Stomach (tissue), 9 donors: Measurements from ENCODE around the gene DNAH17. TPM values are rescaled to one million over a fixed set of nuclear protein-coding genes. Genes with fewer than 3 reads are reported as not detected.

Source experiments
- DNase-seq, 2 donors: peaks; one replicate each; pipeline versions ENCODE4 v3.0.0 to v3.0.0-alpha.2; 2013 to 2019
- H3K27ac ChIP-seq, 5 donors: fragments of 200-600 bp in 4 of 5; sonication (generic) in 4 of 5; one replicate each; pipeline ENCODE4 v1.5.1; 2013 to 2019; ENCODE audit warnings: mild to moderate bottlenecking in 1 of 5, moderate library complexity in 1 of 5
- H3K27me3 ChIP-seq, 3 donors: fragments of 200-600 bp; sonication (generic); one replicate each; pipeline ENCODE4 v1.5.1; 2017 to 2019; ENCODE audit warnings: mixed run types in 1 of 3
- H3K36me3 ChIP-seq, 4 donors: fragments of 200-600 bp; sonication (generic); 1 replicate in 3 of 4; 2 replicates in 1 of 4; pipeline ENCODE4 v1.5.1; 2016 to 2019
- H3K4me1 ChIP-seq, 4 donors: fragments of 200-600 bp; sonication (generic); one replicate each; pipeline ENCODE4 v1.5.1; 2016 to 2019
- H3K4me3 ChIP-seq, 4 donors: fragments of 200-600 bp; sonication (generic) in 3 of 4; one replicate each; pipeline ENCODE4 v1.5.1; 2016 to 2019; ENCODE audit warnings: mild to moderate bottlenecking in 1 of 4
- H3K9me3 ChIP-seq, 4 donors: fragments of 200-600 bp; sonication (generic); one replicate each; pipeline ENCODE4 v1.5.1; 2016 to 2019
- CTCF ChIP-seq, 7 experiments: fragments of 450-650 bp in 4 of 7; fragments of 200-600 bp in 3 of 7; sonication (generic) in 3 of 7; IDR thresholded peaks; one replicate each; pipeline ENCODE4 v1.5.1; 2016 to 2019; ENCODE audit warnings: antibody characterized with exemption in 7 of 7, control low read depth in 2 of 7, mild to moderate bottlenecking in 1 of 7
- EP300 ChIP-seq: sonication (generic); formaldehyde crosslinking; IDR thresholded peaks from one replicate; pipeline ENCODE4 v1.6.1; 2017; ENCODE audit warnings: antibody characterized with exemption
- POLR2A ChIP-seq, 4 donors: fragments of 450-650 bp; IDR thresholded peaks; one replicate each; pipeline ENCODE4 v1.6.1; 2016; ENCODE audit warnings: antibody characterized with exemption in 4 of 4, control low read depth in 2 of 4, mild to moderate bottlenecking in 1 of 4, moderate library complexity in 1 of 4
- POLR2AphosphoS5 ChIP-seq, 3 donors: sonication (generic); formaldehyde crosslinking; IDR thresholded peaks; one replicate each; pipeline ENCODE4 v1.6.1; 2016; ENCODE audit warnings: antibody characterized with exemption in 3 of 3
- WGBS, 5 donors: extraction: QIAGEN DNeasy Blood & Tissue Kit in 3 of 5; methylation state at CpG; one replicate each; pipeline versions ENCODE4 v1.1.5 to v1.1.7; 2013 to 2018; 5-methylcytosine and 5-hydroxymethylcytosine counted together
- intact Hi-C: fragments of 100-400 bp; cut with DNase I; formaldehyde crosslinking; loops from one replicate; pipeline ENCODE4 v1.15.1; 2023; ENCODE audit warnings: low total_unique reads
- polyA plus RNA-seq, 3 donors: library from polyadenylated mRNA; stranded (reverse); fragments of 200-250 nt; gene quantifications; one replicate each; pipeline ENCODE4 v1.2.3, GENCODE V29; 2013
- total RNA-seq, 5 donors: library from RNA; depleted of rRNA; stranded (reverse); fragments of >200 nt; gene quantifications; one replicate each; pipeline versions ENCODE4 v1.1.0 to v1.2.3, GENCODE V29; 2014 to 2016
- donor health status: healthy with polysubstance abuse.
- donor health status: Bipolar disorder and iron deficiency.
- donor health status: healthy.

DNAH17 gene
- total and polyA plus RNA-seq, 8 donors: 0.03 to 2.4 (median 0.45) TPM; not detected in 5

GRCh38 chr17:78583091-78583490 is 5.9 kb upstream of the DNAH17 start:
- no peak overlapping the region for H3K27ac ChIP-seq
- no peaks in the 10 kb centered on the region for H3K9me3 ChIP-seq
- TF ChIP-seq POLR2AphosphoS5 (IDR thresholded peaks at IDR 0.05) (no peak), POLR2A (IDR thresholded peaks at IDR 0.05) (no peak), CTCF (IDR thresholded peaks at IDR 0.05) (no peak), EP300 (no peak)
- intact Hi-C loops: no loop called here
- H3K4me3 ChIP-seq: no peak overlapping the region
- 38 to 54% (median 47%) methylated on average over 4 of the region's 4 CpGs for WGBS, 5 donors
- peaks cover 0 to 9% (median 0%) of the 10 kb centered on the region in 3 donors for H3K27me3 ChIP-seq
- H3K4me1 ChIP-seq: no peaks in the 10 kb centered on the region
- H3K36me3 ChIP-seq: no peaks in the 10 kb centered on the region
- no peak for DNase-seq

DNA sequence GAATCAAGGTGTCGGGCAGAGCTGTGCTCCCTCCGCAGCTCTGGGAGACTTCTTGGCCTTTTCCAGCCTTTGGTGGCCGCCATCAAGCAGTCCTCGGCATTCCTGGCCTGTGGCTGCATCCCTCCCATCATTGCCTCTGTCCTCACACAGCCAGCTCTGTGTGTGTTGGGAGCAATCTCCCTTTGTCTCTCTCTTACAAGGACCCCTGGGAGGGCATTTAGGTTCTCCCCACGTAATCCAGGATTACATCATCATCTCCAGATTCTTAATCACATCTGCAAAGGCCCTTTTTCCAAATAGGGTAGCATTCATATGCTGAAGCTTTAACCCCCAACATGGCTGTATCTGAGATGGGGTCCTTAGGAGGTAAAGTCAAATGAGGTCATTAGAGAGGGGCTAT is 4.1 kb upstream of the DNAH17 start:
- TF ChIP-seq CTCF (IDR thresholded peaks at IDR 0.05): no peak
- TF ChIP-seq EP300: no peak
- TF ChIP-seq POLR2A (IDR thresholded peaks at IDR 0.05): no peak
- TF ChIP-seq POLR2AphosphoS5 (IDR thresholded peaks at IDR 0.05): no peak
- H3K4me1 ChIP-seq: no peaks in the 10 kb centered on the region
- no peaks in the 10 kb centered on the region for H3K36me3 ChIP-seq
- intact Hi-C loops: no loop called here
- H3K27me3 ChIP-seq: peaks cover 0 to 3% (median 0%) of the 10 kb centered on the region in 3 donors
- H3K9me3 ChIP-seq: no peaks in the 10 kb centered on the region
- WGBS, 5 donors: 71 to 80% (median 74%) methylated on average over 5 of the region's 5 CpGs
- no peak overlapping the region for H3K4me3 ChIP-seq
- no peak for DNase-seq
- H3K27ac ChIP-seq: no peak overlapping the region

- H3K4me3 ChIP-seq: no peak overlapping the region
Measured at GRCh38 chr17:78580277-78580804, 3.1 kb upstream of the DNAH17 start.

GRCh38 chr17:78576389-78577112 is 645 bp downstream of the DNAH17 start:
- Histone ChIP-seq H3K4me3 (no peak overlapping the region), H3K27ac (no peak overlapping the region), H3K9me3 (no peaks in the 10 kb centered on the region), H3K27me3 (no peaks in the 10 kb centered on the region), H3K4me1 (no peaks in the 10 kb centered on the region), H3K36me3 (no peaks in the 10 kb centered on the region)
- DNase-seq: no peak
- 77 to 86% (median 80%) methylated on average over 22 to 23 of the region's 23 CpGs for WGBS, 5 donors
- intact Hi-C loops: no loop called here
- TF ChIP-seq POLR2A (IDR thresholded peaks at IDR 0.05) (no peak), POLR2AphosphoS5 (IDR thresholded peaks at IDR 0.05) (no peak), CTCF (IDR thresholded peaks at IDR 0.05) (no peak), EP300 (no peak)

More at GRCh38 chr17:78580277-78580804, 3.1 kb upstream of the DNAH17 start:
- Histone ChIP-seq H3K4me1 (no peaks in the 10 kb centered on the region), H3K27ac (no peak overlapping the region), H3K27me3 (no peaks in the 10 kb centered on the region), H3K9me3 (no peaks in the 10 kb centered on the region), H3K36me3 (no peaks in the 10 kb centered on the region)
- no peak for DNase-seq
- no peak for TF ChIP-seq CTCF (IDR thresholded peaks at IDR 0.05)
- no peak for TF ChIP-seq EP300
- TF ChIP-seq POLR2AphosphoS5 (IDR thresholded peaks at IDR 0.05): no peak
- no peak for TF ChIP-seq POLR2A (IDR thresholded peaks at IDR 0.05)
- 51 to 66% (median 62%) methylated on average over 9 of the region's 9 CpGs for WGBS, 5 donors
- intact Hi-C loops: no loop called here
